GF-D8 (cell line): ENCODE measurements around the gene FCRLB.
A peak's percentile ranks its signal among the peaks of the same experiment; 100 is the strongest.
"Not testable (repeated sequence)": the region's sequence is repeated elsewhere in the genome, so short reads cannot be mapped to it uniquely, and the experiment has no call there.

ENCODE experiments used
- DNase-seq: peaks from one replicate; lab custom pipeline; 2025; lab: John Stamatoyannopoulos, UW

Gene FCRLB

GRCh38 chr1:161720422-161720821 lies 922 bp upstream of the FCRLB start:
- no peak for DNase-seq

GRCh38 chr1:161721738-161722343 lies 497 bp downstream of the FCRLB start:
- DNase-seq: no peak

- no peak for DNase-seq
Measured at GRCh38 chr1:161722406-161722805, 1.1 kb downstream of the FCRLB start.

GRCh38 chr1:161723459-161724141 lies 2.3 kb downstream of the FCRLB start:
- DNase-seq: no peak

GRCh38 chr1:161725258-161725907 lies 4.0 kb downstream of the FCRLB start:
- DNase-seq: not testable (repeated sequence)

- DNase-seq: no peak
Measured at GRCh38 chr1:161725908-161726472, 4.6 kb downstream of the FCRLB start.

- no peak for DNase-seq
Measured at GRCh38 chr1:161726473-161727255, 5.3 kb downstream of the FCRLB start.

GRCh38 chr1:161727256-161727924 lies 6.0 kb downstream of the FCRLB start:
- DNase-seq: no peak

- no peak for DNase-seq
Measured at GRCh38 chr1:161728376-161729226, 7.3 kb downstream of the FCRLB start.

GRCh38 chr1:161730050-161730564 lies 8.8 kb downstream of the FCRLB start:
- DNase-seq: no peak

GRCh38 chr1:161731241-161731640 lies 9.9 kb downstream of the FCRLB start:
- DNase-seq: no peak

- DNase-seq: no peak
Measured at GRCh38 chr1:161731981-161732718, 10.8 kb downstream of the FCRLB start.

GRCh38 chr1:161733526-161733925 lies 12.2 kb downstream of the FCRLB start:
- DNase-seq: peak; percentile 79

- no peak for DNase-seq
Measured at GRCh38 chr1:161735837-161736236, 14.5 kb downstream of the FCRLB start.

GRCh38 chr1:161736335-161736969 lies 15.1 kb downstream of the FCRLB start:
- DNase-seq: no peak

- DNase-seq: no peak
Measured at GRCh38 chr1:161737625-161738024, 16.3 kb downstream of the FCRLB start.

- peak; percentile 84 for DNase-seq
Measured at GRCh38 chr1:161738627-161739287, 17.4 kb downstream of the FCRLB start.

GRCh38 chr1:161739865-161740566 lies 18.7 kb downstream of the FCRLB start:
- no peak for DNase-seq
